GM18502 (cell line): ENCODE measurements around the gene ASGR2.
"Not testable (repeated sequence)": the region's sequence is repeated elsewhere in the genome, so short reads cannot be mapped to it uniquely, and the experiment has no call there.

Source experiments
- ATAC-seq: cut with Tn5 transposase; IDR thresholded peaks from one replicate; pipeline ENCODE4 v1.9.1; 2021; ENCODE audit warnings: mild to moderate bottlenecking; ENCODE audit not compliant: unreplicated experiment, poor library complexity

ASGR2 gene

GRCh38 chr17:7114241-7114874 lies at the start of gene ASGR2:
TSS of gene ASGR2 (minus strand) at chr17:7114822. CDS start at chr17:7114240, 582 bp downstream.
- ATAC-seq: no peak

- not testable (repeated sequence) for ATAC-seq
Measured at GRCh38 chr17:7159571-7159970, 44.9 kb upstream of the ASGR2 start.

- not testable (repeated sequence) for ATAC-seq
Measured at GRCh38 chr17:7158424-7158823, 43.8 kb upstream of the ASGR2 start.

- no peak for ATAC-seq
Measured at GRCh38 chr17:7156342-7156940, 41.8 kb upstream of the ASGR2 start.

GRCh38 chr17:7147772-7148171 lies 33.1 kb upstream of the ASGR2 start:
- no peak for ATAC-seq

GRCh38 chr17:7146115-7146514 lies 31.5 kb upstream of the ASGR2 start:
- ATAC-seq: no peak

- no peak for ATAC-seq
Measured at GRCh38 chr17:7144213-7144612, 29.6 kb upstream of the ASGR2 start.

- ATAC-seq: no peak
Measured at GRCh38 chr17:7141824-7142223, 27.2 kb upstream of the ASGR2 start.

GRCh38 chr17:7139400-7139799 lies 24.8 kb upstream of the ASGR2 start:
- ATAC-seq: no peak

GRCh38 chr17:7138800-7139381 lies 24.3 kb upstream of the ASGR2 start:
- ATAC-seq: no peak

- no peak for ATAC-seq
Measured at GRCh38 chr17:7137171-7137943, 22.7 kb upstream of the ASGR2 start.

GRCh38 chr17:7136266-7136877 lies 21.8 kb upstream of the ASGR2 start:
- ATAC-seq: no peak

- ATAC-seq: no peak
Measured at GRCh38 chr17:7133916-7134315, 19.3 kb upstream of the ASGR2 start.

GRCh38 chr17:7133424-7133823 lies 18.8 kb upstream of the ASGR2 start:
- no peak for ATAC-seq

- peak; percentile 77 for ATAC-seq
Measured at GRCh38 chr17:7132511-7133094, 18.0 kb upstream of the ASGR2 start.

- no peak for ATAC-seq
Measured at GRCh38 chr17:7131423-7131791, 16.8 kb upstream of the ASGR2 start.

- ATAC-seq: no peak
Measured at GRCh38 chr17:7130621-7131422, 16.2 kb upstream of the ASGR2 start.

GRCh38 chr17:7129311-7129710 lies 14.7 kb upstream of the ASGR2 start:
- ATAC-seq: no peak

GRCh38 chr17:7128160-7128559 lies 13.5 kb upstream of the ASGR2 start:
- no peak for ATAC-seq

GRCh38 chr17:7127501-7127900 lies 12.9 kb upstream of the ASGR2 start:
- not testable (repeated sequence) for ATAC-seq
